GM18867 (cell line): ENCODE results near the gene MBTD1.
"Not testable (repeated sequence)": the region's sequence is repeated elsewhere in the genome, so short reads cannot be mapped to it uniquely, and the experiment has no call there.

Source experiments
- ATAC-seq: cut with Tn5 transposase; IDR thresholded peaks from one replicate; pipeline ENCODE4 v1.9.1; 2021; ENCODE audit warnings: mild to moderate bottlenecking, moderate library complexity; ENCODE audit not compliant: unreplicated experiment

MBTD1 gene

DNA sequence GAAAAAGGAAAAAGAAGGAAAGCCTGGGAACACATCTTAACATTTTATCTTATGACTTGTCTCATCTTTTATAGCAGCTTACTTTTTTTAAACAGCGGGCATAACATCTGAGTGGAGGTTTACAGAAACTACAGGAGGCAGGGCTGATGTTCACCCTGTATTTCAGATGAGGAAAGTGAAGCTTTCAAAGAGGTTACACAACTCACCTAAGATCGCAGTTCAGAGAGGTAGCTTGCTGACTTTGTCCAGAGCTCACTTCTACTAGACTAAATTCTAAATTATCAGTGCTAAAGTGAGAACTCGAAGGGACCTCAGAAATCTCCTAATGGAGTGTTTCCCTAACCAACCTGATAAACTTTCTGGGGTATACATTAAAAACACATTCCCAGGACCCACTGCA lies 3.7 kb downstream of the MBTD1 start:
- ATAC-seq = no peak

DNA sequence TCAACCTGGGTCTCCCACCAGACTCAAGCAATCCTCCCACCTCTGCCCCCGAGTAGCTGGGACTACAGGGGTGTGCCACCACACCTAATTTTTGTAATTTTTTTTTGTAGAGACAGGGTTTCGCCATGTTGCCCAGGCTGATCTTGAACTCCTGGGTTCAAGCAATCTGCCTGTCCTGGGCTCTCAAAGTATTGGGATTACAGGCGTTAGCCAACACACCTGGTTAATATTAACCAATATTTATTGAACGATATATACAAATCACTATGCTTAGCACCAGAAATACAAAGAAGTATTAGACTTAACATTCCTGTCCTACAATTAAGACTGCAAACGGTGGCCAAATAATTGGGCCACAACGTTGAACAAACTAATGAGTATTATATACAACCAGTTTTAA lies 4.2 kb downstream of the MBTD1 start:
- ATAC-seq = no peak

DNA sequence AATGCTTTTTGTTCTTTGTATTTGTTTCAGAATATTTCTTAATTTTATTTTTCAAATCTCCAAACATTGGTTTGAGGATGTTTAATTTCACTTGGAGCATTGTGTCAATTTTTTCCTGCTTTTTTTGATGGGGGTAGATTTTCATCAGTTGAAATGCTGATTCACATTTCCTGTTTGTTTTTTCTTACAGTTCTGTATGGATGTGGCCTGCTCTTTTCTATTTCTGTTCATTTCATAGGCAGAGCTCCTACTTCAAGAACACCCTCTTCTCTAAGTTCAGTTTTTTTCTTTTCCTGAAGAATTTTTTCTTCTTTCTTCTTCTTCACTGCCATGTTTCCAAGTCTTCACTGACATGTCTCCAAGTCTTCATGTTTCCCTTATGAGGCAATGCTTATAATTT lies 8.8 kb downstream of the MBTD1 start:
- ATAC-seq = no peak

DNA sequence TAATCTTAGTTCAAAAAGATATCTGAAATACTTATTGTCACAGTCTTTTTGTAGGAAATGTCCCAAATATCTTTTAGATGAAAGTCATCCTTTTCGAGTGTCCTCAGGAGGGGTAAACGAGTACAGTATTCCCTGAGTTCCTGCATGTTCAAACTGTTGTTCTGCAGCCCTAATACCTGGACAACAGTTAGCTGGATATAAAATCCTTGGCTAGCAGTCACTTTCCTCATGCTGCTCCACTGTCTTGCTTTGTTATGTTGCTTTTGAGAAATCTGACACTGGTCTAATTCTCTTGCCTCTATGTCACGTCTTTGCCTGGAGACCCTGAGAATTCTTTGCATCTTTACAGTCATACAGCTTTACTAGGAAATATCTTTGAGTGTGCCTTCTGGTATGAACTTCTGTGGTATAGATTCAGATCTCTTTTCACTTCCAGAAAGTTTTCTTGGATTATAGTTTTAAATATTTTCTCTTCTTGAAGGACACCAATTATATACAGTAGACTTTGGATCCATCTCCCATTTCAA lies 9.5 kb downstream of the MBTD1 start:
- no peak for ATAC-seq

DNA sequence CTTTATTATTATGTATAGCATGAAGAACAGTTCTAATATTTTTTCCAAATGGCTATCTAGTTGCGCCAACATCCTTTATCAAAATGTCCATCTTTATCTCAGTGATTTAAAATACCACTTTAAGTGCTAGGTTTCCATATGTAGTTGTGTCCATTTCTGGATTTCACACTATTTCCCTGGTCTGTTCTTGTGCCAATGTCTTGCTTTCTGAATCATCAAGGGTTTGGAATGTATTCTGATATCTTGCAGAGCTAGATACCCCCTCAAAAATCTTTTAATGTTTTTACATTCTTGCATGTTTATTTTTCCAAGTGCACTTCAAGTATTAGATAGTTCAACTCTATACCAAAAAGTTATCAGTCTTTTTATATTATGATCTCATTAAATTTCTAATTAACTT lies 14.3 kb downstream of the MBTD1 start:
- no peak for ATAC-seq

DNA sequence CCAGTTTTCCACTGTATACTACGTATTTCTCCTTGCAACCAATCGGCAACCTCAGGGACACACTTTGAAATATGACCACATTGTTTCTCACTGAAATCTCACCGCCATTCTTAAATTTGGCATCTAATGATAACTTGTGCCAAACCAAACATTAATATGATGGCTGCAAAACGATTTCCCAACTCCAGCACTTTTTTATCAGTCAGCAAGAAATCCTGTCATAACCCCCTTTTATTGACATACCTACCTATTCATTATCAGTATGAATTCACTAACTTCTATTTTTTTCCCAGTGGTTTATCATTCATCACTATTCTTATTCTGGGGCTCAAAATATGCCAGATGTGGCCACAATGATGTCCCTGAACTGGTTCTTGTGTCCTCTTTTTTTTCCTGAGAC lies 15.8 kb downstream of the MBTD1 start:
- no peak for ATAC-seq

DNA sequence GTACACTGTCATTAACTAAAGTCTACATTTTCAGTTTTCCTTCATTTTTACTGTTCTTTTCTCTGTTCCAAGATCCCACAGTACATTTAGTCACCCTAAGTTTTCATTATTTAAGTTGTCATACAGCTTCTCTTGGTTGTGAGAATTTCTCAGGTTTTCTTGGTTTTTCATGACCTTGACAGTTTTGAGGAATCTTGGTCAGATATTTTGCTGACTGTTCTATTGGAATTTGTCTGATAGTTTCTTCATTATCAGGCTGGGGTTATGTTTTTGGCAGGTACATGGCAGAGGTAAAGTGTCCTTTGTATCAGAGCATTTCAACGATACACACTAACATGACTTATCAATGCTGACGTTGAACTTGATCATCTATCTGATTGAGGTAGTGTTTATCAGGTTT lies 19.6 kb downstream of the MBTD1 start:
- ATAC-seq = no peak

DNA sequence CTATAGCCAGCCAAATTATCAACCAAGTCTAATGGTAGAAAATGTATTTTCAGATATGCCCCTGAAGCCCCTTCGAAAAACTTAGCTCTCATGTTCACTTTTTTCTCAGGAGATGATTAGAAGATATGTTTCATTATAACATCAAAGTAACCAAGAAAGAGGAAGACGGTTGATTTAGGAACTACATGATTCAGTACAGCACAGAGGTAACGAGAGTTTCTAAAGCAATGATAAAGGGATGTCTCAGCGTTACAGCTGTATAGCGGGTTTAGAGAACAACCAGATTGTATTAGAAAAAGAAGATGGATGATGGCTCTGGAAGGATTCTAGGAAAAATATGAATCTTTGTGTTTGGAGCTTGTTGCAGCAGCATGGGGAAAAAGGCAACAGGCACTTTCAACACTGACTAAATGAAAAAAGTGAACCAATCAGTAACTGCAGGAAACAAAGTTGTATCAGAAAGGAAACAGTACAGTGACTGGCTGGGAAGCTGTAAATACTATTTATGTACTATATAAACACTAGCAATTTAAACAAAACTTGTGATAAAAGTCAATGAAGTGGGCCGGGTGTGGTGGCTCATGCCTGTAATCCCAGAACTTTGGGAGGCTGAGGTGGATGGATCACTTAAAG lies 21.5 kb downstream of the MBTD1 start:
- peak; percentile 59 for ATAC-seq

DNA sequence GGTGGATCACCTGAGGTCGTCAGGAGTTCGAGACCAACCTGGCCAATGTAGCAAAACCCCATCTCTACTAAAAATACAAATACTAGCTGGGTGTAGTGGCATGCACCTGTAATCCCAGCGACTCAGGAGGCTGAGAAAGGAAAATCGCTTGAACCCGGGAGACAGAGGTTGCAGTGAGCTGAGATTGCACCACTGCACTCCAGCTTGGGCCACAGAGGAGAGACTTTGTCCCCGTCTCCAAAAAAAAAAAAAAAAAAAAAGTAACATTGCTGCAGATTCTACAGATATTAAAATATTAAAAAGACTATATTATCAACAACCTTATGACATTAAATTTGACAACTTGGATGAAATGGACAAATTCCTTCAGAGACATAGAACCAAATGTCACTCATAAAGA lies 25.7 kb downstream of the MBTD1 start:
- no peak for ATAC-seq

DNA sequence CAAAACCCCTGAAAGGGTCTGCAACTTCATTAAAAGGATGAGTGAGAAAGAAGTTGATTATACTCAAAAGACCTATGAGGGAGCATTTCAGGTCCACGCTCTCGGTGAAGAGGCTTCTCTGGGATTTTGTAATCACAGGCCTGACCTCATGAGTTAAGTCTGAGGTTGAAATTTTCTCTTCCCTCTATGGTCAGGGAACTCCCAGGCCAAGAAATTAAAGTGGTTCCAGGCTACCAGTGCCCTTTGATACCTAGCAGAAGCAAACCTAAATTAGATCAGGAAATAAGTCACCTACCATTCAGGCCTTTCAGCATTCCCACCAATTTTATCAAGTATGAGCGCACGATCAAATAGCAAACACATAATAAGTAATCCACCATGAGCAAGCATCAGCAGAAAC lies 27.9 kb downstream of the MBTD1 start:
- no peak for ATAC-seq

DNA sequence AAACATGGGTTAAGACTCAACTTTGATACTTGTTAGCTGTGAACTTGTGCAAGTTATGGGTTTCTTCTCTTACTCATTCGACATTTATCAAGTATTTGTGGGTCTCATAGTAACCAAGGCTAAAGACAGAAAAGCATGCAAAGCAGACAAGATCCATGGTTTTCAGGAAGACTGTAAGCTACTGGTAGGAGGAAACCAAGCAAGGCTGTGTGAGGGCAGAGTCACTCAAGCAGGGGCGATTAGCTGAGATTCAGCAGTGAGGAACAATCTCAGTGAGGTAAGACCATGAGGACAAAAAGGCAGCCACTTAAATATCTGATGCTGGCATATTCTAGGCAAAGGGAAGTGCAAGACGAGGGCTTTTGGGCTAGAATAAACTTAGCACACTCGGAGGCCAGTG lies 29.5 kb downstream of the MBTD1 start:
- no peak for ATAC-seq

DNA sequence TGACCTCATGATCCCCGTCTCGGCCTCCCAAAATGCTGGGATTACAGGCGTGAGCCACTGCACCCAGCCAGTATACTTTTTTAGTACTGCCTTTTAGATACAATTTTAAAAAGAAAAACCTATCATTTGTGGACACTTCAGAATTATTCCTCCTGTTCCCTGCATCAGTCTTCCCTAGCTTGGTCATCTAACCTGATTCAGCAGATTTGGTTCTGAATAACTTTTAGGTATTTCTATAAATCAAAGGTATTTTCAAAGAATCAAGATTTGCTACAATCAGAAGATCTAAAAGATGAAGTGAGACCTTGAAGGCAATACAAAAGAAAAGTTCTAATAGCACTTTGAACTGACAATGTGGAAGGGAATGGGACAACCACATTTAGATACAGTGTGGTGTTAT lies 30.0 kb downstream of the MBTD1 start:
- no peak for ATAC-seq

DNA sequence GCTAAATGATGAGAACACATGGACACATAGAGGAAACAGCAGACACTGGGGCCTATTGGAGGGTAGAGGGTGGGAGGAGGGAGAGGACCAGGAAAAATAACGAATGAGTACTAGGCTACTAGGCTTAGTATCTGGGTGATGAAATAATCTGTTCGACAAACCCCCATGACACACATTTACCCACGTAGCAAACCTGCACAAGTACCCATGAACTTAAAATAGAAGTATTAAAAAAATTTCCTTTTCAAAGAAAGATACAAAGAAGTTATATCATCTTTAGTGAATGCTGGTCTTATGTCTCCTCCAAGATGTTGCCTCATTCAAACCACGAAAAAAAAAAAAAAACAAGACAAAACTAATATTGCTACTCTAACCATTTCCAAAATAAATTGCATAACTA lies 31.7 kb downstream of the MBTD1 start:
- ATAC-seq = no peak

DNA sequence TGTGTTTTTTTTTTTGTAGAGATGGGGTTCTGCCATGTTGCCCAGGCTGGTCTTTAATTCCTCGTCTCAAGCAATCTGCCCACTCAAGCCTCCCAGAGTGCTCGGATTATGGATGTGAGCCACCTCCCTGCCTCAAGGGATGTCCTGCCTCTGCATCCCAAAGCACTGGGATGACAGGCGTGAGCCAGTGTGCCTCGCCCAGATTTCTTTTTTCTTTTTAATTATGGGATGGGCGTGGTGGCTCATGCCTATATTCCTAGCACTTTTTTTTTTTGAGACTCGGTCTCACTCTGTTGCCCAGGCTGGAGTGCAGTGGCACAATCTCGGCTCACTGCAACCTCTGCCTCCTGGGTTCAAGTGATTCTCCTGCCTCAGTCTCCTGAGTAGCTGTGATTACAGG lies 34.3 kb downstream of the MBTD1 start:
- not testable (repeated sequence) for ATAC-seq

DNA sequence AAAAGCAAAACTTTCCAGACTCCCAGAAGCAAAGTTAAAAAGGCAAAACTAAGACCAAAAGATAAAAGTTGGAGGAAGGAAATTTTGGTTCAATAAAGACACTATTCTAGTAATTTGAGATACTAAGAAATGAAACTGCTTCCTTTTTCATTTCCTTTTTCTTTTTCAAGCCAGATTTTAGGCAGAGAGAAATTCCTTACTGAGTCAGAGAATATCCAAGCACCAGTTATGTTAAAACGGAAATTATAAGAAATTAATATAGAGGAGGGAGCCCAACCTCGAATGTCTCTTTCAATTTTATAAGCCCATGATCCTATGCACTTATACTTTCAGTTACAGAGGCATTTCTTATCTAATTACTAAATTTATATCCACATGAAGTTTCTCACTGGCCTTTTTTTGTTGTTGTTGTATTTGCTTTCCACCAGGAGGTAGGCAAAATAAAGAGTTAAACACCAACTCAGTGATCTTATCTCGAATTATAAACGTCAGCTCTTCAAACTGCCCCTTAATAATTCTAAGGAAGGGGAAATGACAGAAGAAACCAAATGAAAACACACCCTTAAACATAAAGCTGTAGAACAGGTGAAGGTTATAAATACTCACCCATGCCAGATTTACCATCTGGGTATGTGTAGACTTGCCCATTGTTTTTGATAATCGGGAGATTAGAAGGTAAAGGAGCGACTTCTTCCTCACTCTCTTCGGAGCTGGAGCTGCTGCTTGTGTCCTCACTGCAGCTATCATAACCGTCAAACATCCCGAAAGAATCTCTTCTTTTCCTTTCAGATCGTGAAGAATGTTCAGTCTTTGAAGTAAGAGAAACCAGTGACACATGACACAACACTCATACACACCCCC lies 35.2 kb downstream of the MBTD1 start:
- ATAC-seq = no peak

DNA sequence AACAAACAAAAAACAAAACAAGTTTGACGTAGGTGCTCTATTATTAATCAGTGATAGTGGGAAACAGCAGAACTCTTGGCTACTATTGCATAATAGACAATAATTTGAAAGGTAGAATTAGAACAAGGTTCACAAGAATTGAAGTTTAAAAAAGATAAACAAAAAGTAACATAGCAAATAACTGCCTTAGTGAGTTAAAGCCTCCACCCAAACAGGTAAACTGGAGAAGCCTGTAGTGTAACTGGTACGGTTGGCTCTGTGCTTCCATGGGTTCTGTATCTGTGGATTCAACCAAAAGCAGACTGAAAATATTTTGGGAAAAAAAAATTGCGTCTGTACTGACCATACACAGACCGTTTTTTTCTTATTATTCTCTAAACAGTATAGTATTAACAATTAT lies 38.5 kb downstream of the MBTD1 start:
- no peak for ATAC-seq

DNA sequence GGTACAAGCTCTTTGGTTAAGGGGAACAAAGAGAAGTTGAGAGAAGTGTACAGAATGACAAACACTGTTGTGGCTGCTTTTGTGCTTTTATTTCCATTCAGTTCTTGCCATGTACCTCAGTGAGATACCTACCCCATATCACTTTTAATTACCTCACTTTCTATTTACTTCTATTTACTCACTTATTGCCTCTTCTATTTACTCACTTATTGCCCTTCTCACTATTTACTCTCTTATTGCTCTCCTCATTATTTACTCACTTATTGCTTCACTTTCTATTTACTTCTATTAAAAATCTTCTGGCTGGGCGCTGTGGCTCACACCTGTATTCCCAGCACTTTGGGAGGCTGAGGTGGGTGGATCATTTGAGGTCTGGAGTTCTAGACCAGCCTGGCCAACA lies 41.9 kb downstream of the MBTD1 start:
- ATAC-seq = no peak

DNA sequence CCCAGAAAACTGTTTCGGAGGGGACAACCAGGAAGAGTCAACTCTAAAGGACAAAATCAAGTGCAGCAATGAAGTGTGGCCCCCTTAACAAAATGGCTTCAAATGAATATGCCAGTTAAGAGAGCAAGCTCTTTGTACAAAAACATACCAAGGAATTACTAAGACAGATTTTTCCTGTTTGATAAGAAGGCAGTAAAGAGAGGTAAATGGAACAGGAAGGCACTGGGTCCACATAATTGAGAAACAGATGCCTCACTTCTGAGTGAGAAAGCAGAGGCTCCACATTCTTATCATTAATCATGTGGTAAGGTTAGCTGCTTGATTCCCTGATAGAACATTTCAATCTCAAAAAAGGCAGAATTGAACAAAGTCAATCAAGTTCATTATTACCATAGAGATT lies 44.9 kb downstream of the MBTD1 start:
- ATAC-seq = no peak

DNA sequence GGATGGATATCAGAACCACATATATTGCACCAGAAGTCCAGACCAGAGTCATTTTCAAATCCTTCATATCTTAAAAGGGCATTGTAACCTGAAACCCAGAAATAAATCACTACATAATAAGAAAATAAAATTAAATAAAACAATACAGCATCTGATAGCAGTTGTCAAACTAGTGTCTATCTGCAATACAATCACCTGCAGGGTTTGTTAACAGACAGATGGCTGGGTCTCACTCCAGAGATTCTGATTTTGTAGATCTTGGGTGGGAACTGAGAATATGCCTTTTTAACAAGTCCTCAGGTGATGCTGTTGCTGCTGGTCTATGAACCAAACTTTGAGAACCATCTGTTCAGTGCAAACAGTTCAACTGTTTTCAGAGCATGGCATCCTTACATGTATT lies 56.0 kb downstream of the MBTD1 start:
- ATAC-seq = no peak

DNA sequence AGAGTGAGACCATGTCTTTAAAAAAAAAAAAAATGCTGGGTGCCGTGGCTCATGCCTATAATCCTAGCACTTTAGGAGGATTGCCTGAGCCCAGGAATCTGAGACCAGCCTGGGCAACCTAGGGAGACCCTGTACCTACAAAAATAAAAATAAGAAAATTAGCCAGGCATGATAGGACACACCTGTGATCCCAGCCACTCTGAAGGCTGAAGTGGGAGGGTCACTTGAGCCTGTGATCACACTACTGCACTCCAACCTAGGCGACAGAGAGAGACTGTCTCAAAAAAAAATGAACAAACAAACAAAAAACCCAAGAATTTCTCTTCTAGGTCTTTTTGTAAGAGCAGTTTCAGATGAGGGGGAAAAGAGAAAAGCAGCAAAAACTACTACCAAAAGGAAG lies 59.0 kb downstream of the MBTD1 start:
- no peak for ATAC-seq

DNA sequence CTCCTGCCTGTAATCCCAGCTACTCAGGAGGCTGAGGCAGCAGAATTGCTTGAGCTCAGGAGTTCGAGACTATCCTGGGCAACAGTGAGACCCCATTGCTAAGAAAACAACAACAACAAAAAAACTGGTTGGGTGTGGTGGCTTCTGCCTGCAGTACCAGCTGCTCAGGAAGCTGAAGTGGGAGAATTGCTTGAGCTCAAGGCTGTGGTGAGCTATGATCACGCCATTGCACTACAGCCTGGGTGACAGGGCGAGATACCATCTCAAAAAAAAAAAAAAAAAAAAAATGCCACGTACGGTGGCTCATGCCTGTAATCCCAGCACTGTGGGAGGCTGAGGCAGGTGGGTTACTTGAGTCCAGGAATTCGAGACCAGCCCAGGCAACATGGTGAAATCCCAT lies 59.6 kb downstream of the MBTD1 start:
- no peak for ATAC-seq

DNA sequence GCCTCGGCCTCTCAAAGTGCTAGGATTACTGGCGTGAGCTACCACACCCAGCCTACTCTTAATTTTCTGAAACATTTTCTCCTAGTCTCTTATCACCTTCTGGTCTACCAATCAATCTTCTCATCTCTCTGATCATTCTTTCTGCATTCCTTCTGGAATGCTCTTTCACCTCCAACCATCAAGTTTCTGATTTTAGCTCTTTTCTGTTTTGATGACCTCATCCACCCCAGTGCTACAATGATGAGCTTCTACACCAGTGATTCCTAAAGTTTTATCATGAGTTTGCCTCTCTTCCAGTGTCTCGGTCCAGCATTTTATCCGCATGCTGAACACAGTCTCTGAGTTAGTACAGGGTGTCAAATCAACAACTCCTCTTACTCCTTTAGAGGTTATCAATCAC lies 62.1 kb downstream of the MBTD1 start:
- ATAC-seq = no peak
